Activated naive CD4-positive, alpha-beta T cell treated with anti-CD3 and anti-CD28 coated beads, Interleukin-2, amount 50 U/mL, for 24 hours (primary cell): ENCODE results near the gene RPS24.

Source experiments
- H3K27ac Mint-ChIP-seq: one replicate; pipeline ENCODE4 v1.8.0; 2021; ENCODE audit warnings: mild to moderate bottlenecking, mixed read lengths
- H3K27me3 Mint-ChIP-seq: one replicate; pipeline ENCODE4 v1.8.0; 2021; ENCODE audit warnings: mixed read lengths
- H3K36me3 Mint-ChIP-seq: one replicate; pipeline ENCODE4 v1.8.0; 2021; ENCODE audit warnings: mixed read lengths
- H3K4me1 Mint-ChIP-seq: one replicate; pipeline ENCODE4 v1.8.0; 2021; ENCODE audit warnings: mixed read lengths
- H3K4me3 Mint-ChIP-seq: one replicate; pipeline ENCODE4 v1.8.0; 2021; ENCODE audit warnings: mild to moderate bottlenecking, mixed read lengths
- H3K9me3 Mint-ChIP-seq: one replicate; pipeline ENCODE4 v1.8.0; 2021; ENCODE audit warnings: mixed read lengths

RPS24 gene

GRCh38 chr10:78039743-78040142, 6.1 kb downstream of the RPS24 start:
- no peaks in the 10 kb centered on the region for H3K27me3 Mint-ChIP-seq
- H3K9me3 Mint-ChIP-seq: no peaks in the 10 kb centered on the region
- H3K4me3 Mint-ChIP-seq: peak overlapping the region; percentile 49
- peak overlapping the region; percentile 62 for H3K27ac Mint-ChIP-seq
- H3K36me3 Mint-ChIP-seq: peaks cover 51% of the 10 kb centered on the region
- peaks cover 73% of the 10 kb centered on the region for H3K4me1 Mint-ChIP-seq

- H3K4me3 Mint-ChIP-seq: peak overlapping the region; percentile 28
- no peaks in the 10 kb centered on the region for H3K9me3 Mint-ChIP-seq
- H3K27ac Mint-ChIP-seq: peak overlapping the region; percentile 95
- H3K36me3 Mint-ChIP-seq: peaks cover 39% of the 10 kb centered on the region
- H3K27me3 Mint-ChIP-seq: no peaks in the 10 kb centered on the region
- H3K4me1 Mint-ChIP-seq: peaks cover 65% of the 10 kb centered on the region
Measured at GRCh38 chr10:78041170-78042057, 7.8 kb downstream of the RPS24 start.

GRCh38 chr10:78042058-78042751, 8.5 kb downstream of the RPS24 start:
- H3K4me1 Mint-ChIP-seq: peaks cover 59% of the 10 kb centered on the region
- H3K36me3 Mint-ChIP-seq: peaks cover 31% of the 10 kb centered on the region
- H3K27me3 Mint-ChIP-seq: no peaks in the 10 kb centered on the region
- peak overlapping the region; percentile 79 for H3K27ac Mint-ChIP-seq
- peak overlapping the region; percentile 13 for H3K4me3 Mint-ChIP-seq
- no peaks in the 10 kb centered on the region for H3K9me3 Mint-ChIP-seq

GRCh38 chr10:78042752-78043104, 9.1 kb downstream of the RPS24 start:
- no peak overlapping the region for H3K4me3 Mint-ChIP-seq
- no peaks in the 10 kb centered on the region for H3K27me3 Mint-ChIP-seq
- H3K9me3 Mint-ChIP-seq: no peaks in the 10 kb centered on the region
- H3K27ac Mint-ChIP-seq: peak overlapping the region; percentile 79
- peaks cover 59% of the 10 kb centered on the region for H3K4me1 Mint-ChIP-seq
- H3K36me3 Mint-ChIP-seq: peaks cover 28% of the 10 kb centered on the region

GRCh38 chr10:78044179-78044578, 10.5 kb downstream of the RPS24 start:
- Mint-ChIP-seq H3K27ac (peak overlapping the region; percentile 94), H3K36me3 (peaks cover 20% of the 10 kb centered on the region), H3K4me3 (no peak overlapping the region), H3K9me3 (no peaks in the 10 kb centered on the region), H3K27me3 (no peaks in the 10 kb centered on the region), H3K4me1 (peaks cover 53% of the 10 kb centered on the region)

- Mint-ChIP-seq H3K9me3 (no peaks in the 10 kb centered on the region), H3K27ac (peak overlapping the region; percentile 48), H3K4me1 (peaks cover 48% of the 10 kb centered on the region), H3K4me3 (no peak overlapping the region), H3K27me3 (no peaks in the 10 kb centered on the region), H3K36me3 (peaks cover 17% of the 10 kb centered on the region)
Measured at GRCh38 chr10:78044699-78045098, 11.0 kb downstream of the RPS24 start.

- Mint-ChIP-seq H3K36me3 (peaks cover 15% of the 10 kb centered on the region), H3K4me1 (peaks cover 44% of the 10 kb centered on the region), H3K9me3 (no peaks in the 10 kb centered on the region), H3K4me3 (no peak overlapping the region), H3K27ac (peak overlapping the region; percentile 81), H3K27me3 (no peaks in the 10 kb centered on the region)
Measured at GRCh38 chr10:78045237-78045636, 11.6 kb downstream of the RPS24 start.

- no peak overlapping the region for H3K4me3 Mint-ChIP-seq
Measured at GRCh38 chr10:78045856-78046255, 12.2 kb downstream of the RPS24 start.

GRCh38 chr10:78046711-78047269, 13.1 kb downstream of the RPS24 start:
- Mint-ChIP-seq H3K4me1 (peaks cover 31% of the 10 kb centered on the region), H3K9me3 (no peaks in the 10 kb centered on the region), H3K27me3 (no peaks in the 10 kb centered on the region), H3K36me3 (peaks cover 1% of the 10 kb centered on the region), H3K27ac (no peak overlapping the region), H3K4me3 (no peak overlapping the region)

More at GRCh38 chr10:78045856-78046255, 12.2 kb downstream of the RPS24 start:
- Mint-ChIP-seq H3K27ac (no peak overlapping the region), H3K9me3 (no peaks in the 10 kb centered on the region), H3K36me3 (peaks cover 10% of the 10 kb centered on the region), H3K4me1 (peaks cover 40% of the 10 kb centered on the region), H3K27me3 (no peaks in the 10 kb centered on the region)

- Mint-ChIP-seq H3K4me1 (peaks cover 31% of the 10 kb centered on the region), H3K27ac (peak overlapping the region; percentile 43), H3K9me3 (no peaks in the 10 kb centered on the region), H3K4me3 (no peak overlapping the region), H3K27me3 (no peaks in the 10 kb centered on the region), H3K36me3 (peaks cover 1% of the 10 kb centered on the region)
Measured at GRCh38 chr10:78047314-78047891, 13.7 kb downstream of the RPS24 start.

- H3K4me1 Mint-ChIP-seq: peaks cover 17% of the 10 kb centered on the region
- no peaks in the 10 kb centered on the region for H3K36me3 Mint-ChIP-seq
- no peaks in the 10 kb centered on the region for H3K27me3 Mint-ChIP-seq
- H3K4me3 Mint-ChIP-seq: no peak overlapping the region
- H3K9me3 Mint-ChIP-seq: no peaks in the 10 kb centered on the region
- no peak overlapping the region for H3K27ac Mint-ChIP-seq
Measured at GRCh38 chr10:78049851-78050250, 16.2 kb downstream of the RPS24 start.

GRCh38 chr10:78053211-78053868, 19.7 kb downstream of the RPS24 start:
- Mint-ChIP-seq H3K4me1 (no peaks in the 10 kb centered on the region), H3K27ac (no peak overlapping the region), H3K27me3 (no peaks in the 10 kb centered on the region), H3K9me3 (no peaks in the 10 kb centered on the region), H3K4me3 (no peak overlapping the region), H3K36me3 (no peaks in the 10 kb centered on the region)

- Mint-ChIP-seq H3K4me3 (no peak overlapping the region), H3K27ac (no peak overlapping the region), H3K27me3 (no peaks in the 10 kb centered on the region)
Measured at GRCh38 chr10:78058562-78058961, 24.9 kb downstream of the RPS24 start.

GRCh38 chr10:78059906-78060702, 26.4 kb downstream of the RPS24 start:
- no peaks in the 10 kb centered on the region for H3K36me3 Mint-ChIP-seq
- H3K9me3 Mint-ChIP-seq: no peaks in the 10 kb centered on the region
- no peak overlapping the region for H3K27ac Mint-ChIP-seq
- no peak overlapping the region for H3K4me3 Mint-ChIP-seq
- peaks cover 3% of the 10 kb centered on the region for H3K4me1 Mint-ChIP-seq
- H3K27me3 Mint-ChIP-seq: no peaks in the 10 kb centered on the region

More at GRCh38 chr10:78058562-78058961, 24.9 kb downstream of the RPS24 start:
- H3K36me3 Mint-ChIP-seq: no peaks in the 10 kb centered on the region
- no peaks in the 10 kb centered on the region for H3K9me3 Mint-ChIP-seq
- peaks cover 3% of the 10 kb centered on the region for H3K4me1 Mint-ChIP-seq
